CD14-positive monocyte (primary cell): ENCODE measurements around the gene AKR1C3. TPM values are rescaled to one million over a fixed set of nuclear protein-coding genes. Genes with fewer than 3 reads are reported as not detected.

Experiments used
- DNase-seq, 3 donors: peaks; one replicate each; pipeline ENCODE4 v3.0.0-alpha.2; 2011 to 2022
- H2AFZ ChIP-seq: 2 replicates; pipeline ENCODE4 v1.6.0; 2012; ENCODE audit warnings: mild to moderate bottlenecking, low read depth, low read length, inconsistent platforms; ENCODE audit not compliant: insufficient read depth, poor library complexity, severe bottlenecking
- H3K27ac ChIP-seq, 2 donors: 1 replicate in 1 of 2; 2 replicates in 1 of 2; pipeline ENCODE4 v1.5.1; 2012 to 2013; ENCODE audit warnings: low read length in 2 of 2, control low read depth in 1 of 2, inconsistent platforms in 1 of 2, low read depth in 1 of 2, mild to moderate bottlenecking in 1 of 2
- H3K27me3 ChIP-seq, 2 donors: one replicate each; pipeline versions ENCODE4 v1.6.0 to v1.6.1; 2011 to 2013; ENCODE audit warnings: low read length in 2 of 2; ENCODE audit not compliant: control insufficient read depth in 2 of 2, insufficient read depth in 2 of 2
- H3K36me3 ChIP-seq, 2 donors: replicated peaks in 1 of 2; 1 replicate in 1 of 2; 2 replicates in 1 of 2; pipeline versions ENCODE4 v1.5.1 to v1.6.1; 2012 to 2013; ENCODE audit warnings: low read length in 2 of 2, control low read depth in 1 of 2, inconsistent platforms in 1 of 2, mild to moderate bottlenecking in 1 of 2; ENCODE audit not compliant: insufficient read depth in 2 of 2, control insufficient read depth in 1 of 2
- H3K4me1 ChIP-seq, 2 donors: 1 replicate in 1 of 2; 2 replicates in 1 of 2; pipeline versions ENCODE4 v1.5.1 to v1.6.1; 2012 to 2013; ENCODE audit warnings: low read length in 2 of 2, control low read depth in 1 of 2, inconsistent platforms in 1 of 2, mild to moderate bottlenecking in 1 of 2, moderate library complexity in 1 of 2; ENCODE audit not compliant: insufficient read depth in 2 of 2, control insufficient read depth in 1 of 2
- H3K4me2 ChIP-seq: replicated peaks from 2 replicates; pipeline ENCODE3; 2012; ENCODE audit warnings: low read length, moderate library complexity, mild to moderate bottlenecking; ENCODE audit not compliant: poor library complexity, severe bottlenecking; ENCODE audit errors: extremely low read depth
- H3K4me3 ChIP-seq, 3 experiments: fragments of 200-600 bp in 1 of 3; sonication (generic) in 1 of 3; replicated peaks in 1 of 3; 1 replicate in 2 of 3; 2 replicates in 1 of 3; pipeline ENCODE4 v1.5.1; 2011 to 2013; ENCODE audit warnings: low read length in 3 of 3, mild to moderate bottlenecking in 3 of 3, control low read depth in 2 of 3, low read depth in 2 of 3, inconsistent platforms in 1 of 3, moderate library complexity in 1 of 3
- H3K79me2 ChIP-seq: 2 replicates; pipeline ENCODE4 v1.6.0; 2012; ENCODE audit warnings: mild to moderate bottlenecking, control low read depth, inconsistent platforms, low read length, moderate library complexity; ENCODE audit not compliant: insufficient read depth
- H3K9ac ChIP-seq: 2 replicates; pipeline ENCODE4 v1.6.0; 2017; ENCODE audit warnings: low read length, mild to moderate bottlenecking; ENCODE audit not compliant: insufficient read depth, poor library complexity, severe bottlenecking
- H3K9me3 ChIP-seq, 2 donors: replicated peaks in 1 of 2; 1 replicate in 1 of 2; 2 replicates in 1 of 2; pipeline versions ENCODE4 v1.5.1 to v1.6.1; 2012 to 2013; ENCODE audit warnings: low read length in 2 of 2, control low read depth in 1 of 2; ENCODE audit not compliant: control insufficient read depth in 1 of 2, insufficient read depth in 1 of 2
- H4K20me1 ChIP-seq: 2 replicates; pipeline ENCODE4 v1.6.0; 2012; ENCODE audit warnings: mild to moderate bottlenecking, low read length, control low read depth, moderate library complexity; ENCODE audit not compliant: insufficient read depth
- H3K27ac Mint-ChIP-seq, 7 donors: one replicate each; pipeline ENCODE4 v1.8.0; 2020; ENCODE audit warnings: mild to moderate bottlenecking in 7 of 7, mixed read lengths in 7 of 7, moderate library complexity in 6 of 7, inconsistent platforms in 2 of 7
- H3K27me3 Mint-ChIP-seq, 3 donors: one replicate each; pipeline ENCODE4 v1.8.0; 2021 to 2022; ENCODE audit warnings: low read depth in 3 of 3, mild to moderate bottlenecking in 3 of 3, mixed read lengths in 3 of 3, moderate library complexity in 3 of 3, inconsistent platforms in 1 of 3
- H3K36me3 Mint-ChIP-seq, 2 donors: one replicate each; pipeline ENCODE4 v1.8.0; 2020; ENCODE audit warnings: mixed read lengths in 2 of 2, inconsistent platforms in 1 of 2, mild to moderate bottlenecking in 1 of 2
- H3K4me1 Mint-ChIP-seq: one replicate; pipeline ENCODE4 v1.8.0; 2020; ENCODE audit warnings: mild to moderate bottlenecking, mixed read lengths
- H3K4me3 Mint-ChIP-seq, 2 donors: one replicate each; pipeline ENCODE4 v1.8.0; 2020; ENCODE audit warnings: mild to moderate bottlenecking in 2 of 2, mixed read lengths in 2 of 2, moderate library complexity in 1 of 2
- H3K9me3 Mint-ChIP-seq, 7 donors: one replicate each; pipeline ENCODE4 v1.8.0; 2020 to 2022; ENCODE audit warnings: mixed read lengths in 7 of 7, mild to moderate bottlenecking in 6 of 7, moderate library complexity in 6 of 7, inconsistent platforms in 2 of 7
- CTCF ChIP-seq: fragments of 200-600 bp; IDR thresholded peaks from one replicate; pipeline ENCODE4 v1.8.0; 2022; ENCODE audit warnings: antibody characterized with exemption, mild to moderate bottlenecking
- WGBS: methylation state at CpG from one replicate; pipeline ENCODE4 v1.1.5; 2013; ENCODE audit warnings: missing lambda C conversion rate; ENCODE audit not compliant: insufficient coverage; 5-methylcytosine and 5-hydroxymethylcytosine counted together
- intact Hi-C, 2 donors: fragments of 100-400 bp; cut with micrococcal nuclease; formaldehyde crosslinking; loops; one replicate each; pipeline versions ENCODE4 v1.15.0 to v1.15.1; 2023
- polyA plus RNA-seq, 3 donors: library from polyadenylated mRNA; depleted of rRNA in 1 of 3; unstranded in 2 of 3; stranded (reverse) in 1 of 3; fragments of 300-500 nt in 2 of 3; fragments of >200 nt in 1 of 3; fragmentation: Illumina TruSeq in 2 of 3; gene quantifications; 1 replicate in 2 of 3; 2 replicates in 1 of 3; pipeline ENCODE4 v1.2.3, GENCODE V29; 2012 to 2021

Gene AKR1C3
- polyA plus RNA-seq, 3 donors = 1.1 to 2.4 (median 1.9) TPM

- Mint-ChIP-seq H3K36me3 (no peaks in the 10 kb centered on the region), H3K4me1 (no peaks in the 10 kb centered on the region), H3K9me3 (peaks cover 0 to 9% (median 6%) of the 10 kb centered on the region in 7 donors), H3K27me3 (peaks cover 0 to 2% (median 2%) of the 10 kb centered on the region in 3 donors), H3K27ac (no peak overlapping the region), H3K4me3 (no peak overlapping the region)
- Histone ChIP-seq H3K4me2 (no peak overlapping the region), H3K9ac (no peak overlapping the region), H3K36me3 (no peaks in the 10 kb centered on the region), H3K4me1 (no peaks in the 10 kb centered on the region), H3K27ac (no peak overlapping the region), H3K79me2 (no peaks in the 10 kb centered on the region), H3K9me3 (peaks cover 0 to 12% of the 10 kb centered on the region in 2 donors), H3K27me3 (no peaks in the 10 kb centered on the region), H2AFZ (no peak overlapping the region), H4K20me1 (no peaks in the 10 kb centered on the region), H3K4me3 (no peak overlapping the region)
- 100% methylated on average over 1 of the region's 1 CpG for WGBS
- no peak for DNase-seq
- intact Hi-C loops = no loop called here
- no peak for TF ChIP-seq CTCF
Observed at GRCh38 chr10:5068274-5068984, 25.8 kb upstream of the AKR1C3 start.

GRCh38 chr10:5070648-5071410, 23.4 kb upstream of the AKR1C3 start:
- Histone ChIP-seq H3K4me3 (no peak overlapping the region), H2AFZ (no peak overlapping the region), H3K9me3 (peaks cover 0 to 12% of the 10 kb centered on the region in 2 donors), H3K27me3 (no peaks in the 10 kb centered on the region), H3K9ac (no peak overlapping the region), H3K4me1 (no peaks in the 10 kb centered on the region), H4K20me1 (no peaks in the 10 kb centered on the region), H3K79me2 (no peaks in the 10 kb centered on the region), H3K36me3 (no peaks in the 10 kb centered on the region), H3K27ac (no peak overlapping the region), H3K4me2 (no peak overlapping the region)
- Mint-ChIP-seq H3K36me3 (no peaks in the 10 kb centered on the region), H3K4me3 (no peak overlapping the region), H3K27me3 (peaks cover 0 to 4% (median 2%) of the 10 kb centered on the region in 3 donors), H3K9me3 (peaks cover 0 to 9% (median 6%) of the 10 kb centered on the region in 7 donors), H3K4me1 (no peaks in the 10 kb centered on the region), H3K27ac (no peak overlapping the region)
- no peak for DNase-seq
- intact Hi-C loops = no loop called here
- no peak for TF ChIP-seq CTCF
